IPS DF 6.9 (cell line): ENCODE data around the gene STAM.

Experiments used
- DNase-seq: peaks from one replicate; pipeline ENCODE4 v3.0.0-alpha.2; 2013; ENCODE audit warnings: low read depth, low spot score
- H3K27ac ChIP-seq: one replicate; pipeline ENCODE4 v1.5.1; 2013; ENCODE audit warnings: low read length, control low read depth
- H3K27me3 ChIP-seq: 2 replicates; pipeline ENCODE4 v1.6.1; 2013; ENCODE audit warnings: mild to moderate bottlenecking, low read length; ENCODE audit not compliant: control insufficient read depth, insufficient read depth
- H3K36me3 ChIP-seq: 2 replicates; pipeline ENCODE4 v1.6.1; 2013; ENCODE audit warnings: low read length; ENCODE audit not compliant: control insufficient read depth, insufficient read depth
- H3K4me1 ChIP-seq: 2 replicates; pipeline ENCODE4 v1.6.1; 2013; ENCODE audit warnings: low read length; ENCODE audit not compliant: control insufficient read depth, insufficient read depth
- H3K4me3 ChIP-seq: 2 replicates; pipeline ENCODE4 v1.5.1; 2013; ENCODE audit warnings: mild to moderate bottlenecking, low read length
- H3K9me3 ChIP-seq: 2 replicates; pipeline ENCODE4 v1.6.1; 2013; ENCODE audit warnings: low read length, inconsistent platforms; ENCODE audit not compliant: control insufficient read depth, insufficient read depth
- WGBS: extraction: QIAGEN DNeasy Blood & Tissue Kit; methylation state at CpG from one replicate; pipeline ENCODE4 v1.1.7; 2013; ENCODE audit warnings: mixed read lengths, missing lambda C conversion rate; ENCODE audit not compliant: insufficient read length, insufficient coverage; 5-methylcytosine and 5-hydroxymethylcytosine counted together

The STAM gene

GRCh38 chr10:17737027-17737965, 93.3 kb downstream of the STAM start:
- H3K27ac ChIP-seq, result no peak overlapping the region
- no peaks in the 10 kb centered on the region for H3K9me3 ChIP-seq
- WGBS, result no CpG with 5 or more reads among the region's 12 CpGs
- H3K4me1 ChIP-seq, result no peaks in the 10 kb centered on the region
- H3K36me3 ChIP-seq, result no peaks in the 10 kb centered on the region
- no peaks in the 10 kb centered on the region for H3K27me3 ChIP-seq
- DNase-seq, result no peak
- H3K4me3 ChIP-seq, result no peak overlapping the region

DNA sequence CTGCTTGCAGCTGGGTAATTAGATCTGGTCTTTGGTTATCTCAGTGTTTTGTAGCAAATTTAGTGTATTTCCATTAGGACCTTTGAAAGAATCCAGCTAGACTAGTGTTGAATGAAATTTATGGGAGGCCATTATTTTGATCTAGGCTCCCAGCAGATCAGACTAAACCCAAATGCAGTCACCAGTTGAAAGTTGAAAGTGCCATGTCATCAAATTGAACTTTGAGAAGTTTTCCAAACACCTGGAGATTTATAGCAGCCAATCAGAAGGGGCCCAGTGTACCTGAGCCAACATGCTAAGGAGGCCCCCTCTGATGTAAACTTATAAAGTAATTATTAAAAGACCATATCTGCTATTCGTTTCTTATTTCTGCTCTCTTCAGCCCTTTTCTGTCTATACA, 96.7 kb downstream of the STAM start:
- H3K36me3 ChIP-seq, result no peaks in the 10 kb centered on the region
- no peak overlapping the region for H3K4me3 ChIP-seq

DNA sequence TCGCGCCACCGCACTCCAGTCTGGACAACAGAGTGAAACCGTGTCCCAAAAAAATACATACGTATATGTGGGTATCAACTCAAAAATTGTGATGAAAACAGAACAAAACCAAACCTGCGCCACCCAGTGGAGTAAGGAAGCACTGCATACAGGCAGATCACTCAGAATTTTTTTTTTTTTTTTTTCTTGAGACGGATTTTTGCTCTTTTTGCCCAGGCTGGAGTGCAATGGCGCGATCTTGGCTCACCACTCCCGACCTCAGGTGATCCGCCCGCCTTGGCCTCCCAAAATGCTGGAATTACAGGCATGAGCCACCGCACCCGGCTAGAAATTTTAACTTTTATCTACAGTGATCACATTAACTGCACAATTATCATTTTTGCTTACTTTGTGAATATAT, 99.0 kb downstream of the STAM start:
- H3K4me3 ChIP-seq, result no peak overlapping the region
- no peak overlapping the region for H3K27ac ChIP-seq
- no peaks in the 10 kb centered on the region for H3K27me3 ChIP-seq
- no peaks in the 10 kb centered on the region for H3K9me3 ChIP-seq
- no peaks in the 10 kb centered on the region for H3K4me1 ChIP-seq
- DNase-seq, result peak; percentile 29
- H3K36me3 ChIP-seq, result no peaks in the 10 kb centered on the region
- WGBS, result no CpG with 5 or more reads among the region's 14 CpGs

More for the DNA sequence above, 96.7 kb downstream of the STAM start:
- Histone ChIP-seq H3K27ac (no peak overlapping the region), H3K4me1 (no peaks in the 10 kb centered on the region), H3K9me3 (no peaks in the 10 kb centered on the region), H3K27me3 (no peaks in the 10 kb centered on the region)
- WGBS, result no CpG with 5 or more reads among the region's 1 CpG
- no peak for DNase-seq

GRCh38 chr10:17743437-17743836, 99.5 kb downstream of the STAM start:
- Histone ChIP-seq H3K36me3 (no peaks in the 10 kb centered on the region), H3K4me1 (no peaks in the 10 kb centered on the region), H3K4me3 (no peak overlapping the region), H3K27ac (no peak overlapping the region), H3K9me3 (no peaks in the 10 kb centered on the region), H3K27me3 (no peaks in the 10 kb centered on the region)
- DNase-seq, result no peak
- no CpG with 5 or more reads among the region's 3 CpGs for WGBS

GRCh38 chr10:17744341-17744861, 100.5 kb downstream of the STAM start:
- DNase-seq, result no peak
- no peak overlapping the region for H3K27ac ChIP-seq
- no peaks in the 10 kb centered on the region for H3K27me3 ChIP-seq
- no peak overlapping the region for H3K4me3 ChIP-seq
- H3K9me3 ChIP-seq, result no peaks in the 10 kb centered on the region
- H3K36me3 ChIP-seq, result no peaks in the 10 kb centered on the region
- WGBS, result no CpG with 5 or more reads among the region's 6 CpGs
- H3K4me1 ChIP-seq, result no peaks in the 10 kb centered on the region

- Histone ChIP-seq H3K27me3 (no peaks in the 10 kb centered on the region), H3K9me3 (no peaks in the 10 kb centered on the region), H3K27ac (no peak overlapping the region), H3K36me3 (no peaks in the 10 kb centered on the region), H3K4me3 (no peak overlapping the region), H3K4me1 (no peaks in the 10 kb centered on the region)
- no peak for DNase-seq
- no CpG with 5 or more reads among the region's 10 CpGs for WGBS
These were observed 104.1 kb downstream of the STAM start for GRCh38 chr10:17747883-17748550.

GRCh38 chr10:17749890-17750289, 105.9 kb downstream of the STAM start:
- Histone ChIP-seq H3K4me1 (no peaks in the 10 kb centered on the region), H3K27ac (no peak overlapping the region), H3K36me3 (no peaks in the 10 kb centered on the region), H3K27me3 (no peaks in the 10 kb centered on the region), H3K9me3 (no peaks in the 10 kb centered on the region), H3K4me3 (no peak overlapping the region)
- no peak for DNase-seq
- WGBS, result no CpG with 5 or more reads among the region's 8 CpGs

DNA sequence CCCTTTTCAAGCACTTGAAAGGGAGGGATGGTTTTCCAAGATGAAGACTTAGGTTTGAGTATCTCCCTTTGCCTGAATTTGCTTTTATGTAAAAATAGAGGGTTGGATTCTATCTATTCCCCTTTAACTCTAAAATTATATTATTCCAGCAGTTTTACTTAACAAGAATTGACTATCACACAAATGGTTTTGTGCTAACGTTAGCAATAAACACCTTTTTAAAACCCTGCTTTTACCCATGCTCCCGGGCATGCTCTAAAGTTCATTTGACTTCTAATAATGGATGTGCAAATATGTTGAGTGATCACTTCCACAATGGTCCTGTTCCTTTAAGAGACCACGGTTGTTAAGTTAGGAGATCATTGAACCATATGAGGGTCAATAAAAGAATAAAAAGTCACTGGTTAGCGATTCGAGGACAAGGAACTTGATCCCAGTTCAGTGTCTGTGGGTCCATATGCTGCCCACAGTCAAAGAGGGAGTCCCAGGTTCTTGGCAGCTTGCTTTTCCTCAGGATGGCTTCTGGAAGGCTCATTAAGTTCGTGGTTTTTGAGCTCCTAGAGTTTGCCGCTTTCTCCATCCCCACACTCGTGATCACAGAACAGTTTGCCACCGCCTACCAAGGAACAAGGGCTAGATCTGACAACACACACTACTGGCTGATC, 108.0 kb downstream of the STAM start, which contains the start of gene TMEM236:
TMEM236 (plus strand) TSS at position 421 of the 665 bp plus-strand sequence; CDS start at position 516, 95 bp downstream.
- H3K4me1 ChIP-seq, result no peaks in the 10 kb centered on the region
- no peak within 1 kb of the TSS for H3K27ac ChIP-seq

DNA sequence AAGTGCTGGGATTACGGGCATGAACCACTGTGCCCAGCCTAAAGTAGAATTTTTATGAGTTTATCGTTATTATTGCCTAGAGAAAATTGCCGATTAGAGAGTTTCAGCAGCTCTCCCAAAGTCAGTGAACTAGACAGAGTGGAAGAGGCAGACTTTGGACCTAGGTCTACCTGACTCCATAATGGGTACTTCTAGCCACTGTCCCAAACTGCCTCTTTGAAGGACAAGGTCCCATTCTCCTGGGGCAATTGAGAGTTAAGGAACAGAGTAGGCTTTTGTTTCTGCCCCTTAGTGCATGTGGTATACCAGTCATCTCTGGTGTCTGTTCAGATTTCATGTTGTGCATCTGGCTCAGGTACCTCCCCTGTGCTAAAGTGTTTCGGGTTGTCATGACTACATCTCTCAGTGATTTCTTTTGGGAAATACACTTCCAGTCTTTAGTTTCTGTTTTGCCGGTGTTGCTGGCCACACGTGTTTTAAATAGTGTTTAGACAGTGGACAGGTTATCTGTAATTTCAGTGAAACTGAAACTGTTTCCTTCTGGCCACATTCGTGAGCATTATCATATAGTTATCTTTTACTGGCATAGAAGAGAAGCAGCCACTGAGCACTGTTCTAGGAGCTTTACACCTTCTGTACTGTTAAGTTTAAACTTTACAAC, 112.7 kb downstream of the STAM start:
- DNase-seq, result no peak
- H3K4me3 ChIP-seq, result no peak overlapping the region
- no peaks in the 10 kb centered on the region for H3K4me1 ChIP-seq
- WGBS, result no CpG with 5 or more reads among the region's 7 CpGs
- no peaks in the 10 kb centered on the region for H3K9me3 ChIP-seq
- H3K27ac ChIP-seq, result no peak overlapping the region
- H3K36me3 ChIP-seq, result no peaks in the 10 kb centered on the region
- H3K27me3 ChIP-seq, result no peaks in the 10 kb centered on the region

More for the DNA sequence above, 108.0 kb downstream of the STAM start, which contains the start of gene TMEM236:
- Histone ChIP-seq H3K4me3 (no peak within 1 kb of the TSS), H3K27me3 (no peaks in the 10 kb centered on the region), H3K36me3 (no peaks in the 10 kb centered on the region), H3K9me3 (no peaks in the 10 kb centered on the region)
- DNase-seq, result no peak
- no CpG with 5 or more reads among the region's 9 CpGs for WGBS

DNA sequence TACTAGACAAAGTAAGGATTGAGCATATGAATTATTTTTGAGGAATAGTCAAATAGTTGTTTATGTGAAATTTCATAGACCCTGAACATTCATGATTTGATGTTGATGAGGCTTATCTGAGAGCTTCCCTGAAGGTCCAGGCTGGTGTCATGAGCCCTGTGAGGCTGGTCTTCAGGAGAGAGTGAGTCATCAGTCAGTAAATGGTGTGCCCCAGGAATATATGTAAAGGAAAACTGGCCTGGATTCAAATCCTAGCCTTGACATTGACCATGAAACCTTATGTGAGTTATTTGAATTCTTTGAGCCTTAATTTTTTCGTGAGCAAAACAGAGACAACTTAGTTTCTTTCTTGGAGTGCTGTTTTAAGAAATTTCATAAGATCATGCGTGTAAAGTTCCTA, 114.2 kb downstream of the STAM start:
- WGBS, result no CpG with 5 or more reads among the region's 2 CpGs
- Histone ChIP-seq H3K27ac (no peak overlapping the region), H3K4me3 (no peak overlapping the region), H3K36me3 (no peaks in the 10 kb centered on the region), H3K9me3 (no peaks in the 10 kb centered on the region), H3K27me3 (peaks cover 8% of the 10 kb centered on the region; the same call in 1 of the 2 replicates), H3K4me1 (no peaks in the 10 kb centered on the region)
- DNase-seq, result no peak
